Upper lobe of left lung (tissue), 6 donors: ENCODE results near the gene ST3GAL3. TPM values are rescaled to one million over a fixed set of nuclear protein-coding genes. Genes with fewer than 3 reads are reported as not detected.

Experiments
- ATAC-seq, 2 donors: fragments of 200-7000 bp; cut with Tn5 transposase; one replicate each; pipeline ENCODE4 v1.9.1; 2022; ENCODE audit warnings: mild to moderate bottlenecking in 2 of 2, moderate library complexity in 2 of 2; ENCODE audit not compliant: low FRiP score in 2 of 2
- DNase-seq, 2 donors: peaks; one replicate each; pipeline ENCODE4 v3.0.0-alpha.2; 2019 to 2020
- H3K27ac ChIP-seq, 4 donors: fragments of 200-600 bp; sonication (generic); one replicate each; pipeline ENCODE4 v1.5.1; 2016 to 2019
- H3K27me3 ChIP-seq, 4 donors: fragments of 200-600 bp; sonication (generic); one replicate each; pipeline ENCODE4 v1.5.1; 2017 to 2019
- H3K36me3 ChIP-seq, 4 donors: fragments of 200-600 bp; sonication (generic); one replicate each; pipeline ENCODE4 v1.5.1; 2016 to 2019
- H3K4me1 ChIP-seq, 4 donors: fragments of 200-600 bp; sonication (generic); one replicate each; pipeline ENCODE4 v1.5.1; 2018 to 2019
- H3K4me3 ChIP-seq, 4 donors: fragments of 200-600 bp; sonication (generic); one replicate each; pipeline ENCODE4 v1.5.1; 2017 to 2019; ENCODE audit warnings: mild to moderate bottlenecking in 2 of 4, moderate library complexity in 1 of 4
- H3K9me3 ChIP-seq, 4 donors: fragments of 200-600 bp; sonication (generic); one replicate each; pipeline ENCODE4 v1.5.1; 2018 to 2019
- EP300 ChIP-seq, 4 donors: sonication (generic); formaldehyde crosslinking; IDR thresholded peaks; one replicate each; pipeline ENCODE4 v1.5.1; 2017; ENCODE audit warnings: antibody characterized with exemption in 4 of 4, control low read depth in 2 of 4
- POLR2A ChIP-seq, 4 donors: fragments of 450-650 bp; IDR thresholded peaks; one replicate each; pipeline ENCODE4 v1.5.1; 2016 to 2017; ENCODE audit warnings: antibody characterized with exemption in 4 of 4, mild to moderate bottlenecking in 2 of 4
- POLR2AphosphoS5 ChIP-seq, 2 donors: sonication (generic); formaldehyde crosslinking; IDR thresholded peaks; one replicate each; pipeline ENCODE4 v1.5.1; 2017; ENCODE audit warnings: antibody characterized with exemption in 2 of 2
- WGBS, 2 donors: methylation state at CpG; one replicate each; pipeline ENCODE4 v1.1.5; 2017 to 2018; 5-methylcytosine and 5-hydroxymethylcytosine counted together
- total RNA-seq, 6 donors: library from RNA; depleted of rRNA in 4 of 6; stranded (reverse); fragments of >200 nt in 4 of 6; gene quantifications; one replicate each; pipeline versions ENCODE4 v1.1.0 to v1.2.1, GENCODE V29; 2016 to 2021
- TF ChIP-seq, protein P1 (sequence below), 6 experiments: fragments of 450-650 bp in 4 of 6; fragments of 200-600 bp in 2 of 6; sonication (generic) in 2 of 6; IDR thresholded peaks; one replicate each; pipeline ENCODE4 v1.5.1; 2016 to 2019; ENCODE audit warnings: antibody characterized with exemption in 6 of 6
- donor health status: DM: no; HTN: no; CAD: no; lungs with moderate emphysema.
- donor health status: DM: no; HTN: yes; CAD: no; lungs with severe emphysema.

ST3GAL3 gene
- total RNA-seq, 6 donors from 2014 or later, result 14.4 to 46.1 (median 19.2) TPM

DNA sequence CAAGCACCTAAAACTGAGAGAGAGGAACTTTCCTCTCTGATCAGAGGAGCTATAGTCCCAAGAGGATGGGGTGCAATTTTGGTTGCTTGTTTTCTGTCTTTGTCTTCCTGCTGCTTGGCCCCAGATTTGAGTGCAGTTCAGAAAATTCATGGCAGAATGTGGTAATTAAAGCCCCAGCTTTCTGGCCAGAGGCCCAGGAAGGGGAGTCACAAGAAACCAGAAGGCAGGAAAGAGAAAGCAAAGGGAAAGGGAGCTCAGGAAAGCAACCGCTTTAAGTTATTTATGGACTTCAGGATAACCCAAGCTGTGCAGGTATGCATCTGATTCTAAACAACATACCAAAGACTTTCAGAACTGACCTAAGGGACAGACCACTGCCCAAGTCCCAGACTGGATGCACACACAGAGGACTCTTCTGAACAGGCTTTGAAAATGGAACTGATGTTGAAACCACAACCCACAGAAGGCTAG lies 88.8 kb downstream of the ST3GAL3 start:
- ATAC-seq, result no peak
- Histone ChIP-seq H3K27me3 (no peaks in the 10 kb centered on the region), H3K9me3 (no peaks in the 10 kb centered on the region), H3K4me3 (no peak overlapping the region), H3K36me3 (no peaks in the 10 kb centered on the region), H3K4me1 (peaks cover 0 to 2% (median 0%) of the 10 kb centered on the region in 4 donors), H3K27ac (no peak overlapping the region)
- DNase-seq, result no peak
- no peak for TF ChIP-seq POLR2AphosphoS5 (IDR thresholded peaks at IDR 0.05)
- no peak for TF ChIP-seq POLR2A (IDR thresholded peaks at IDR 0.05)
- TF ChIP-seq, protein P1, sequence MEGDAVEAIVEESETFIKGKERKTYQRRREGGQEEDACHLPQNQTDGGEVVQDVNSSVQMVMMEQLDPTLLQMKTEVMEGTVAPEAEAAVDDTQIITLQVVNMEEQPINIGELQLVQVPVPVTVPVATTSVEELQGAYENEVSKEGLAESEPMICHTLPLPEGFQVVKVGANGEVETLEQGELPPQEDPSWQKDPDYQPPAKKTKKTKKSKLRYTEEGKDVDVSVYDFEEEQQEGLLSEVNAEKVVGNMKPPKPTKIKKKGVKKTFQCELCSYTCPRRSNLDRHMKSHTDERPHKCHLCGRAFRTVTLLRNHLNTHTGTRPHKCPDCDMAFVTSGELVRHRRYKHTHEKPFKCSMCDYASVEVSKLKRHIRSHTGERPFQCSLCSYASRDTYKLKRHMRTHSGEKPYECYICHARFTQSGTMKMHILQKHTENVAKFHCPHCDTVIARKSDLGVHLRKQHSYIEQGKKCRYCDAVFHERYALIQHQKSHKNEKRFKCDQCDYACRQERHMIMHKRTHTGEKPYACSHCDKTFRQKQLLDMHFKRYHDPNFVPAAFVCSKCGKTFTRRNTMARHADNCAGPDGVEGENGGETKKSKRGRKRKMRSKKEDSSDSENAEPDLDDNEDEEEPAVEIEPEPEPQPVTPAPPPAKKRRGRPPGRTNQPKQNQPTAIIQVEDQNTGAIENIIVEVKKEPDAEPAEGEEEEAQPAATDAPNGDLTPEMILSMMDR (IDR thresholded peaks at IDR 0.05), result no peak
- TF ChIP-seq EP300 (IDR thresholded peaks at IDR 0.05), result no peak
- 59 to 94% methylated on average over 1 of the region's 1 CpG for WGBS, 2 donors

DNA sequence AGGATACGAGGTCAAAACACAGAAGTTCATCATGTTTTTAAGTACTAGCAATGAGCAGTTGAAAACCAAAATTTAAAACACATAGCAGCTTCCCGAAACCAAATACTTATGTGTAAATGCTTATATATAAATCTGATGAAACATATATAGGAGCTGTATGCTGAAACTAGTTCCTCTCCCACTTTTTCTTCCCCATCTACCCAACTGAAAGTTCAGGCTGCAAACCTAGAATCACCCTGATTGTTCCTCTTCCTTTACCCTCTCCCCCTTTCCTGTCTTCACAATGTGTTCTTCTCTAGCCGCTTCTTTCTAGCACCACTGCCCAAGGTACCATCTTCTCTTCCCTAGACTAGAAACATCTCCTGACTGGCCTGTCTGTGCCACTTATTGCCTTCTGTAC lies 90.6 kb downstream of the ST3GAL3 start:
- 72 to 81% methylated on average over 3 of the region's 3 CpGs for WGBS, 2 donors
- ATAC-seq, result no peak
- peaks cover 0 to 4% (median 0%) of the 10 kb centered on the region in 4 donors for H3K4me1 ChIP-seq

DNA sequence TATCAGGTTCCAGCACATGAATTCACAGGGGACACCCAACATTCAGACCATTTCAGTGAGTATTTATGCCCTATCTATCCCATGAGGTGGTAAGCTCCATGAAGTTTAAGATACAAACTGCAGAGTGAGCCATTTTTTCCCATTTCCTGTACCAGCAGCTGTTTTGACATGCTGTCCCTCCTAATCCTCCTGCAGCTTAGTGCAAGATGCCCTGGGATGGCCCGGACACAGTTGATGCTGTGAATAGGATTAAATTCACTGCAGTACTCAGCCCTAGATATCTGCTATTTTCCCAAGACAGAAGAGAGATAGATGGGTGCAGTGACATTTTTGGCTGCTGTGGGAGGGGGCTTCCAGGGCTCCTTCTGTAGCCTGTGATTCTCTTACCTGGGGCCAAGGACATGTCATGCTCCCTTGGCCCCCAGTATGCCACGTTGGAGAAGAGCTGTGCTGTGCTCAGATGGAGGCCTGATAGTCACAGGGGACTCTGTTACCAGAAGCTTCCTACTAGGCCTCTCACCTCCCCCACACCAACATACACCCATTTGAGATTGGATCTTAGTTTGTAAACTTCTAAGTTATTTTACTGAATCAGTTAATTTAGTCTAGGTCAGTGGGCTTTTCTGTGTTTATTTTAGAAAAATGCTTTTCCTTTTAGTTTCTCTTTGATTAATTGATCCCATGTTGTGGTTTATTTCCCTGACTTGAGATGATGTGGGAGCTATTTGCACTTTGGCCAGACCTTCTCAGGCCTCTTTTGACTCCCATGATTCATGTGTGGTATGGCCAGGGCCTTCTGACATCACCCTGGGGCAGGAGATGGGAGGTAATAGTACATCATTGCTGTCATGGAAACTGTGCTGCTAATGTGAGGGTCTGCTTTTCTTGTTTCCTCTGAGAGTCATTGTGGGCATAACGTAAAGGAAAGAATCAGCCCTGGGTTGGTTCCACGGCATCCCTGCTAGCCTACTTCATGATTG lies 92.6 kb downstream of the ST3GAL3 start:
- Histone ChIP-seq H3K27ac (no peak overlapping the region), H3K9me3 (no peaks in the 10 kb centered on the region), H3K36me3 (no peaks in the 10 kb centered on the region), H3K4me1 (peaks cover 0 to 4% (median 0%) of the 10 kb centered on the region in 4 donors), H3K27me3 (no peaks in the 10 kb centered on the region), H3K4me3 (no peak overlapping the region)
- DNase-seq, result no peak
- WGBS, 2 donors, result 78 to 82% methylated on average over 3 to 4 of the region's 4 CpGs
- ATAC-seq, result no peak
- TF ChIP-seq POLR2A (IDR thresholded peaks at IDR 0.05), result no peak
- no peak for TF ChIP-seq EP300 (IDR thresholded peaks at IDR 0.05)
- TF ChIP-seq, protein P1 (IDR thresholded peaks at IDR 0.05), result no peak
- no peak for TF ChIP-seq POLR2AphosphoS5 (IDR thresholded peaks at IDR 0.05)

More for the DNA sequence above, 90.6 kb downstream of the ST3GAL3 start:
- DNase-seq, result no peak
- TF ChIP-seq POLR2AphosphoS5 (IDR thresholded peaks at IDR 0.05) (no peak), EP300 (IDR thresholded peaks at IDR 0.05) (no peak), POLR2A (IDR thresholded peaks at IDR 0.05) (no peak)
- TF ChIP-seq, protein P1 (IDR thresholded peaks at IDR 0.05), result no peak
- Histone ChIP-seq H3K27ac (no peak overlapping the region), H3K4me3 (no peak overlapping the region), H3K9me3 (no peaks in the 10 kb centered on the region), H3K27me3 (no peaks in the 10 kb centered on the region), H3K36me3 (no peaks in the 10 kb centered on the region)

DNA sequence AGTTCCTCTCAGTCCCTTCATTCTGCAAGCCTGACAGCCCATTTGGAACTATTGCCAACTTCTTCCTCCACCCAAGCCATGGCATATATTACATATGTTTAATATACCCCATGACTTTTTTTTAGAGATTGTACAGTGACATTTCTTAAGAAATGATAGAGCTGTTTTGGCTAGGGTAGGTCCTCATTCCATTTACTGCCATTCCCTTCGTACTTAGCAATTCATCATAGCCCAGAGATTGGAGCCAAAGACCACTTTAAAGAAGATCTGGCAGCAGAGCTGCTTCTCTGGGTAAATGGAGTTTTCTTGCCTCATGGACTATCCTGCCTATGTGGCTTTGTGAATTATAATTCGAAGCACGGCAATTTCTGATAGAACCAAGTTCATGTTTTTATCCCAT lies 93.4 kb downstream of the ST3GAL3 start:
- H3K27ac ChIP-seq, result no peak overlapping the region
- TF ChIP-seq POLR2A (IDR thresholded peaks at IDR 0.05) (no peak), EP300 (IDR thresholded peaks at IDR 0.05) (no peak), POLR2AphosphoS5 (IDR thresholded peaks at IDR 0.05) (no peak)
- TF ChIP-seq, protein P1 (IDR thresholded peaks at IDR 0.05), result no peak
- no peaks in the 10 kb centered on the region for H3K9me3 ChIP-seq
- ATAC-seq (no peak), DNase-seq (no peak)
- H3K4me1 ChIP-seq, result peaks cover 0 to 4% (median 0%) of the 10 kb centered on the region in 4 donors
- no peaks in the 10 kb centered on the region for H3K27me3 ChIP-seq
- WGBS, 2 donors, result 92 to 95% methylated on average over 2 to 3 of the region's 3 CpGs
- H3K36me3 ChIP-seq, result no peaks in the 10 kb centered on the region
- H3K4me3 ChIP-seq, result no peak overlapping the region
